Measurements from ENCODE around the gene CFAP58. TPM values are rescaled to one million over a fixed set of nuclear protein-coding genes. Genes with fewer than 3 reads are reported as not detected.

Gene CFAP58
- total RNA-seq, 4 donors from 2014 or later = 0.20 to 0.21 TPM; not detected in 2

- no peak for DNase-seq (ENCODE audit: low spot score in 2 of 2)
- Histone ChIP-seq H3K4me3 (no peak overlapping the region), H3K9me3 (no peaks in the 10 kb centered on the region), H3K27me3 (no peaks in the 10 kb centered on the region), H3K36me3 (no peaks in the 10 kb centered on the region), H3K27ac (no peak overlapping the region), H3K4me1 (no peaks in the 10 kb centered on the region)
- WGBS, 2 donors = 77 to 83% methylated on average over 3 of the region's 3 CpGs
- TF ChIP-seq CTCF (IDR thresholded peaks at IDR 0.05) (no peak), EP300 (IDR thresholded peaks at IDR 0.05) (no peak), POLR2A (IDR thresholded peaks at IDR 0.05) (no peak)
Measured at GRCh38 chr10:104447906-104448305, 94.3 kb downstream of the CFAP58 start.

GRCh38 chr10:104449391-104449790, 95.8 kb downstream of the CFAP58 start:
- TF ChIP-seq CTCF (IDR thresholded peaks at IDR 0.05) = no peak
- no peak for TF ChIP-seq POLR2A (IDR thresholded peaks at IDR 0.05)
- no peak for TF ChIP-seq EP300 (IDR thresholded peaks at IDR 0.05)
- Histone ChIP-seq H3K4me3 (no peak overlapping the region), H3K4me1 (no peaks in the 10 kb centered on the region), H3K9me3 (no peaks in the 10 kb centered on the region), H3K27ac (no peak overlapping the region), H3K36me3 (no peaks in the 10 kb centered on the region), H3K27me3 (no peaks in the 10 kb centered on the region)
- DNase-seq (ENCODE audit: low spot score in 2 of 2) = no peak
- WGBS, 2 donors = 55 to 62% methylated on average over 3 of the region's 3 CpGs

- no peaks in the 10 kb centered on the region for H3K4me1 ChIP-seq
- H3K27ac ChIP-seq = no peak overlapping the region
- H3K36me3 ChIP-seq = no peaks in the 10 kb centered on the region
- TF ChIP-seq EP300 (IDR thresholded peaks at IDR 0.05) = no peak
- TF ChIP-seq POLR2A (IDR thresholded peaks at IDR 0.05) = no peak
- no peak for TF ChIP-seq CTCF (IDR thresholded peaks at IDR 0.05)
- no peak for DNase-seq (ENCODE audit: low spot score in 2 of 2)
- no peak overlapping the region for H3K4me3 ChIP-seq
- H3K9me3 ChIP-seq = no peaks in the 10 kb centered on the region
- no peaks in the 10 kb centered on the region for H3K27me3 ChIP-seq
Measured at GRCh38 chr10:104450490-104450889, 96.9 kb downstream of the CFAP58 start.

GRCh38 chr10:104450954-104451353, 97.3 kb downstream of the CFAP58 start:
- WGBS, 2 donors = 85 to 92% methylated on average over 5 of the region's 5 CpGs

GRCh38 chr10:104452977-104453376, 99.3 kb downstream of the CFAP58 start:
- Histone ChIP-seq H3K27me3 (no peaks in the 10 kb centered on the region), H3K36me3 (no peaks in the 10 kb centered on the region), H3K9me3 (no peaks in the 10 kb centered on the region), H3K4me1 (no peaks in the 10 kb centered on the region), H3K27ac (no peak overlapping the region), H3K4me3 (no peak overlapping the region)
- no peak for DNase-seq (ENCODE audit: low spot score in 2 of 2)
- 76 to 78% methylated on average over 3 of the region's 3 CpGs for WGBS, 2 donors
- no peak for TF ChIP-seq POLR2A (IDR thresholded peaks at IDR 0.05)
- no peak for TF ChIP-seq CTCF (IDR thresholded peaks at IDR 0.05)
- TF ChIP-seq EP300 (IDR thresholded peaks at IDR 0.05) = no peak

More at GRCh38 chr10:104450954-104451353, 97.3 kb downstream of the CFAP58 start:
- no peak for TF ChIP-seq CTCF (IDR thresholded peaks at IDR 0.05)
- no peak for TF ChIP-seq POLR2A (IDR thresholded peaks at IDR 0.05)
- no peak for TF ChIP-seq EP300 (IDR thresholded peaks at IDR 0.05)
- Histone ChIP-seq H3K4me1 (no peaks in the 10 kb centered on the region), H3K36me3 (no peaks in the 10 kb centered on the region), H3K9me3 (no peaks in the 10 kb centered on the region), H3K4me3 (no peak overlapping the region), H3K27me3 (no peaks in the 10 kb centered on the region), H3K27ac (no peak overlapping the region)
- no peak for DNase-seq (ENCODE audit: low spot score in 2 of 2)
